ENCODE data around the gene TCTN2.

DNA sequence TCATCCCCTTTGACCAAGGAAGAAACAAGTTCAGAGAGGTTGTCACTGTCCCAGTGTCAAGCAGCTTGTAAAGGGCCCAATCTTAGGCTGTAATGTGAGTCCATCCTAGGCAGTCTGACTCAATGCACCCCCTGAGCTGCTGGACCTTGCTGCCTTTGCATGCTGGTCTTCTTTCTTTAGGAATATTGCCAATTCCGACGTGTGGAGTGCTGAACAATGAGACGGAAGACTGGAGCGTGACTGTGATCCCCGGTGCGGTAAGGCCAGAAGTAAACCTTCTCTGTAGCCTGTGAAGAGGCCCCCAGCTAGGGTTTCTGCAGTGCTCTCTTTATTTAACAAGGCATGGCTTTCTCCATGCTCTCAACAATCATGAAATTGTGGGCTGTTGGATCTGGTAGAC, 963 bp downstream of the TCTN2 start:
- TF ChIP-seq, protein P1, sequence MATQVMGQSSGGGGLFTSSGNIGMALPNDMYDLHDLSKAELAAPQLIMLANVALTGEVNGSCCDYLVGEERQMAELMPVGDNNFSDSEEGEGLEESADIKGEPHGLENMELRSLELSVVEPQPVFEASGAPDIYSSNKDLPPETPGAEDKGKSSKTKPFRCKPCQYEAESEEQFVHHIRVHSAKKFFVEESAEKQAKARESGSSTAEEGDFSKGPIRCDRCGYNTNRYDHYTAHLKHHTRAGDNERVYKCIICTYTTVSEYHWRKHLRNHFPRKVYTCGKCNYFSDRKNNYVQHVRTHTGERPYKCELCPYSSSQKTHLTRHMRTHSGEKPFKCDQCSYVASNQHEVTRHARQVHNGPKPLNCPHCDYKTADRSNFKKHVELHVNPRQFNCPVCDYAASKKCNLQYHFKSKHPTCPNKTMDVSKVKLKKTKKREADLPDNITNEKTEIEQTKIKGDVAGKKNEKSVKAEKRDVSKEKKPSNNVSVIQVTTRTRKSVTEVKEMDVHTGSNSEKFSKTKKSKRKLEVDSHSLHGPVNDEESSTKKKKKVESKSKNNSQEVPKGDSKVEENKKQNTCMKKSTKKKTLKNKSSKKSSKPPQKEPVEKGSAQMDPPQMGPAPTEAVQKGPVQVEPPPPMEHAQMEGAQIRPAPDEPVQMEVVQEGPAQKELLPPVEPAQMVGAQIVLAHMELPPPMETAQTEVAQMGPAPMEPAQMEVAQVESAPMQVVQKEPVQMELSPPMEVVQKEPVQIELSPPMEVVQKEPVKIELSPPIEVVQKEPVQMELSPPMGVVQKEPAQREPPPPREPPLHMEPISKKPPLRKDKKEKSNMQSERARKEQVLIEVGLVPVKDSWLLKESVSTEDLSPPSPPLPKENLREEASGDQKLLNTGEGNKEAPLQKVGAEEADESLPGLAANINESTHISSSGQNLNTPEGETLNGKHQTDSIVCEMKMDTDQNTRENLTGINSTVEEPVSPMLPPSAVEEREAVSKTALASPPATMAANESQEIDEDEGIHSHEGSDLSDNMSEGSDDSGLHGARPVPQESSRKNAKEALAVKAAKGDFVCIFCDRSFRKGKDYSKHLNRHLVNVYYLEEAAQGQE (IDR thresholded peaks at IDR 0.05; ENCODE audit: unreplicated experiment), result no peak
- TF ChIP-seq CTCF (conservative IDR thresholded peaks at IDR 0.05; ENCODE audit: low read depth in 2 of 2), result no peak
- no peak for TF ChIP-seq ZNF114 (CRISPR knock-in tag; IDR thresholded peaks at IDR 0.05)
- TF ChIP-seq EZH2 (IDR thresholded peaks at IDR 0.05; ENCODE audit: low read depth, unreplicated experiment), result no peak
- no peak for TF ChIP-seq POLR2AphosphoS5 (IDR thresholded peaks at IDR 0.05; ENCODE audit: low read depth)
- no peak for TF ChIP-seq STAT1 (IDR thresholded peaks at IDR 0.05; ENCODE audit: unreplicated experiment)

Data from GM23338 (cell line).